H1 (cell line): ENCODE measurements around the gene RAPGEF5. TPM values are rescaled to one million over a fixed set of nuclear protein-coding genes. Genes with fewer than 3 reads are reported as not detected.

ENCODE experiments used
- CTCF ChIA-PET: fragments of 300-600 bp; sonication (Branson Sonifier 250); formaldehyde crosslinking; loops from one replicate; lab custom pipeline; 2021; ENCODE audit not compliant: partially characterized antibody; lab: Charles Lee
- POLR2A ChIA-PET: fragments of 300-600 bp; sonication (Branson Sonifier 250); formaldehyde crosslinking; loops from one replicate; lab custom pipeline; 2021; ENCODE audit warnings: inconsistent platforms; ENCODE audit not compliant: partially characterized antibody; lab: Charles Lee
- DNase-seq, 2 experiments: peaks; one replicate each; pipeline versions ENCODE4 v3.0.0 to v3.0.0-alpha.2; 2010 to 2022; ENCODE audit warnings: low spot score in 2 of 2, low read depth in 1 of 2, mixed read lengths in 1 of 2
- FAIRE-seq: peaks from 2 replicates; lab custom pipeline; 2011; peaks lifted over from hg19 to GRCh38; lab: Jason Lieb, UNC
- H2AFZ ChIP-seq: 2 replicates; pipeline ENCODE4 v1.8.1; 2012; ENCODE audit warnings: low read length, inconsistent platforms
- H2AK5ac ChIP-seq: 2 replicates; pipeline ENCODE4 v1.6.1; 2013; ENCODE audit warnings: low read depth, low read length
- H2BK120ac ChIP-seq: replicated peaks from 2 replicates; pipeline ENCODE3; 2013; ENCODE audit warnings: low read depth, low read length, inconsistent platforms
- H2BK12ac ChIP-seq: 2 replicates; pipeline ENCODE4 v1.6.1; 2013; ENCODE audit warnings: low read depth, low read length
- H2BK15ac ChIP-seq: 2 replicates; pipeline ENCODE4 v1.6.1; 2013; ENCODE audit warnings: low read length
- H2BK20ac ChIP-seq: 2 replicates; pipeline ENCODE4 v1.6.1; 2013; ENCODE audit warnings: low read length
- H2BK5ac ChIP-seq: 2 replicates; pipeline ENCODE4 v1.6.1; 2013; ENCODE audit warnings: low read depth, low read length
- H3K14ac ChIP-seq: 2 replicates; pipeline ENCODE4 v1.6.1; 2013; ENCODE audit warnings: inconsistent platforms; ENCODE audit not compliant: insufficient read length
- H3K18ac ChIP-seq: 2 replicates; pipeline ENCODE4 v1.6.1; 2013; ENCODE audit warnings: low read length; ENCODE audit errors: extremely low read depth
- H3K23ac ChIP-seq: 2 replicates; pipeline ENCODE4 v1.6.1; 2013; ENCODE audit warnings: inconsistent platforms; ENCODE audit not compliant: insufficient read length
- H3K23me2 ChIP-seq: 2 replicates; pipeline ENCODE4 v1.6.1; 2013; ENCODE audit warnings: low read depth, low read length
- H3K27ac ChIP-seq: 2 replicates; pipeline ENCODE4 v1.6.1; 2011; ENCODE audit warnings: low read depth, low read length, inconsistent platforms
- H3K27me3 ChIP-seq, 4 experiments: replicated peaks in 1 of 4; 1 replicate in 1 of 4; 2 replicates in 3 of 4; pipeline versions ENCODE4 v1.6.1 to v1.8.1; 2011 to 2013; ENCODE audit warnings: low read length in 3 of 4, mild to moderate bottlenecking in 3 of 4, inconsistent platforms in 2 of 4, mixed read lengths in 2 of 4, moderate library complexity in 1 of 4; ENCODE audit not compliant: control insufficient read depth in 3 of 4, insufficient read depth in 3 of 4; ENCODE audit errors: extremely low read depth in 1 of 4
- H3K36me3 ChIP-seq, 4 experiments: 2 replicates each; pipeline versions ENCODE4 v1.6.1 to v1.8.1; 2011 to 2013; ENCODE audit warnings: mild to moderate bottlenecking in 4 of 4, low read length in 3 of 4, moderate library complexity in 2 of 4, control low read depth in 1 of 4, inconsistent platforms in 1 of 4; ENCODE audit not compliant: insufficient read depth in 4 of 4, control insufficient read depth in 2 of 4
- H3K4ac ChIP-seq: replicated peaks from 2 replicates; pipeline ENCODE3; 2013; ENCODE audit warnings: low read length, low read depth, mixed read lengths, inconsistent platforms; ENCODE audit not compliant: insufficient read length
- H3K4me1 ChIP-seq, 4 experiments: replicated peaks in 1 of 4; 1 replicate in 1 of 4; 2 replicates in 3 of 4; pipeline versions ENCODE4 v1.6.1 to v1.8.1; 2011 to 2013; ENCODE audit warnings: low read length in 3 of 4, inconsistent platforms in 2 of 4, mixed read lengths in 1 of 4; ENCODE audit not compliant: insufficient read depth in 4 of 4, control insufficient read depth in 3 of 4
- H3K4me2 ChIP-seq, 2 experiments: 2 replicates each; pipeline versions ENCODE4 v1.6.1 to v1.8.1; 2011 to 2013; ENCODE audit warnings: low read depth in 2 of 2, low read length in 2 of 2, control low read depth in 1 of 2, inconsistent platforms in 1 of 2, mild to moderate bottlenecking in 1 of 2; ENCODE audit not compliant: insufficient read depth in 1 of 2
- H3K4me3 ChIP-seq, 4 experiments: fragments of 200-600, 300-600 bp in 1 of 4; sonication (generic), shearing (Covaris generic), sonication (Bioruptor Twin) in 1 of 4; 2 replicates each; pipeline versions ENCODE4 v1.5.1 to v1.8.1; 2011 to 2016; ENCODE audit warnings: low read length in 4 of 4, low read depth in 3 of 4, control low read depth in 2 of 4, inconsistent platforms in 2 of 4, mild to moderate bottlenecking in 2 of 4, mixed read lengths in 1 of 4, moderate library complexity in 1 of 4; ENCODE audit not compliant: insufficient read depth in 2 of 4; ENCODE audit errors: extremely low read depth in 1 of 4
- H3K56ac ChIP-seq: replicated peaks from 2 replicates; pipeline ENCODE3; 2013; ENCODE audit warnings: low read depth, mild to moderate bottlenecking, mixed read lengths, low read length, inconsistent platforms; ENCODE audit not compliant: insufficient read length
- H3K79me1 ChIP-seq: 2 replicates; pipeline ENCODE4 v1.6.1; 2013; ENCODE audit warnings: low read depth, low read length, control low read depth
- H3K79me2 ChIP-seq, 2 experiments: 2 replicates each; pipeline versions ENCODE4 v1.6.1 to v1.8.1; 2012 to 2013; ENCODE audit warnings: low read length in 2 of 2, mild to moderate bottlenecking in 2 of 2, inconsistent platforms in 1 of 2; ENCODE audit not compliant: insufficient read depth in 2 of 2, control insufficient read depth in 1 of 2
- H3K9ac ChIP-seq, 4 experiments: replicated peaks in 1 of 4; 1 replicate in 1 of 4; 2 replicates in 3 of 4; pipeline versions ENCODE4 v1.6.1 to v1.8.1; 2011 to 2013; ENCODE audit warnings: low read depth in 3 of 4, low read length in 3 of 4, control low read depth in 2 of 4, mild to moderate bottlenecking in 2 of 4, moderate library complexity in 2 of 4, inconsistent platforms in 1 of 4; ENCODE audit errors: extremely low read depth in 1 of 4
- H3K9me3 ChIP-seq, 2 experiments: 2 replicates each; pipeline versions ENCODE4 v1.6.1 to v1.8.1; 2012 to 2013; ENCODE audit warnings: mild to moderate bottlenecking in 2 of 2, moderate library complexity in 2 of 2, control low read depth in 1 of 2, inconsistent platforms in 1 of 2, low read depth in 1 of 2, low read length in 1 of 2, mixed read lengths in 1 of 2; ENCODE audit not compliant: insufficient read depth in 2 of 2
- H4K20me1 ChIP-seq, 2 experiments: replicated peaks in 1 of 2; 2 replicates each; pipeline versions ENCODE3 to v1.8.1; 2011 to 2013; ENCODE audit warnings: inconsistent platforms in 2 of 2, low read length in 2 of 2, mild to moderate bottlenecking in 1 of 2; ENCODE audit not compliant: insufficient read depth in 2 of 2, control insufficient read depth in 1 of 2
- H4K5ac ChIP-seq: 2 replicates; pipeline ENCODE4 v1.6.1; 2013; ENCODE audit warnings: low read length, low read depth, mixed read lengths, inconsistent platforms; ENCODE audit not compliant: insufficient read length
- H4K8ac ChIP-seq: 2 replicates; pipeline ENCODE4 v1.8.0; 2013; ENCODE audit warnings: mild to moderate bottlenecking, moderate library complexity, low read length, inconsistent platforms; ENCODE audit not compliant: insufficient read depth; ENCODE audit errors: extremely low read depth
- H4K91ac ChIP-seq: replicated peaks from 2 replicates; pipeline ENCODE3; 2013; ENCODE audit warnings: low read length, mixed read lengths, inconsistent platforms; ENCODE audit not compliant: insufficient read length
- CBX5 ChIP-seq: fragments of 300-800, 300-1000 bp; sonication (generic); IDR thresholded peaks from 2 replicates; pipeline ENCODE4 v1.7.1; 2016; ENCODE audit warnings: antibody characterized with exemption, low read length, low read depth
- CHD2 ChIP-seq: IDR thresholded peaks from 2 replicates; pipeline ENCODE4 v1.6.1; 2012; ENCODE audit warnings: low read length, improper control_type of control experiment
- EGR1 ChIP-seq: IDR thresholded peaks from 2 replicates; pipeline ENCODE4 v1.6.1; 2011; ENCODE audit warnings: low read depth, low read length, borderline replicate concordance
- EZH2 ChIP-seq: fragments of 200-600 bp; sonication (generic); IDR thresholded peaks from 2 replicates; pipeline ENCODE4 v1.7.1; 2012; ENCODE audit warnings: low read depth, mild to moderate bottlenecking, moderate library complexity, low read length, inconsistent platforms; ENCODE audit not compliant: severe bottlenecking
- KDM4A ChIP-seq: IDR thresholded peaks from one replicate; pipeline ENCODE4 v1.7.1; 2012; ENCODE audit warnings: low read depth, mild to moderate bottlenecking, moderate library complexity, low read length, inconsistent platforms; ENCODE audit not compliant: severe bottlenecking
- KDM5A ChIP-seq: fragments of 200-600 bp; IDR thresholded peaks from 2 replicates; pipeline ENCODE4 v1.7.1; 2012; ENCODE audit warnings: mild to moderate bottlenecking, low read length, inconsistent platforms, mixed read lengths
- POLR2AphosphoS5 ChIP-seq: IDR thresholded peaks from 2 replicates; pipeline ENCODE4 v1.6.1; 2011; ENCODE audit warnings: low read depth, low read length
- RFX5 ChIP-seq: IDR thresholded peaks from 2 replicates; pipeline ENCODE4 v1.6.1; 2011; ENCODE audit warnings: low read depth, low read length, improper control_type of control experiment, borderline replicate concordance
- SIX5 ChIP-seq: IDR thresholded peaks from 2 replicates; pipeline ENCODE4 v1.6.1; 2011; ENCODE audit warnings: mild to moderate bottlenecking, low read depth, low read length
- TAF1 ChIP-seq: IDR thresholded peaks from 2 replicates; pipeline ENCODE4 v1.6.1; 2011; ENCODE audit warnings: mild to moderate bottlenecking, low read depth, low read length
- TBP ChIP-seq: IDR thresholded peaks from 2 replicates; pipeline ENCODE4 v1.6.1; 2011; ENCODE audit warnings: low read depth, low read length, improper control_type of control experiment
- USF2 ChIP-seq: IDR thresholded peaks from 2 replicates; pipeline ENCODE4 v1.6.1; 2011; ENCODE audit warnings: low read length, improper control_type of control experiment
- YY1 ChIP-seq: IDR thresholded peaks from 2 replicates; pipeline ENCODE4 v1.6.1; 2011; ENCODE audit warnings: low read depth, mild to moderate bottlenecking, low read length
- ZNF274 ChIP-seq: IDR thresholded peaks from 2 replicates; pipeline ENCODE4 v1.7.0; 2012; ENCODE audit warnings: low read length, borderline replicate concordance; ENCODE audit errors: extremely low read depth
- WGBS, 2 experiments: shearing (Covaris generic) in 1 of 2; methylation state at CpG; one replicate each; pipeline versions ENCODE4 v1.1.6 to v1.1.7; 2013 to 2015; ENCODE audit warnings: low lambda C conversion rate in 2 of 2, mixed read lengths in 2 of 2, inconsistent platforms in 1 of 2, low coverage in 1 of 2, missing lambda C conversion rate in 1 of 2; ENCODE audit not compliant: insufficient replicate concordance in 2 of 2, insufficient coverage in 1 of 2, insufficient read length in 1 of 2; ENCODE audit errors: extremely low coverage in 1 of 2, missing lambda C conversion rate in 1 of 2; 5-methylcytosine and 5-hydroxymethylcytosine counted together
- polyA plus RNA-seq, 7 experiments: library from polyadenylated mRNA; depleted of rRNA in 3 of 7; stranded (reverse) in 5 of 7; unstranded in 2 of 7; fragments of >200 nt in 5 of 7; fragments of 200-250 nt in 2 of 7; gene quantifications; 1 replicate in 5 of 7; 2 replicates in 1 of 7; 4 replicates in 1 of 7; pipeline versions ENCODE4 v1.2.1 to v1.2.3, GENCODE V29; 2011 to 2013; ENCODE audit warnings: missing spikeins in 2 of 7, mixed read lengths in 2 of 7
- total RNA-seq: library from RNA; stranded (reverse); fragmentation: NEBNext Ultra II Directional; extraction: Animal tissue kit (Norgen Biotek cat#: 25700); gene quantifications from 2 replicates; pipeline ENCODE4 v1.2.1, GENCODE V29; 2021

RAPGEF5 gene
- total and polyA plus RNA-seq, 2 of the 8 experiments (the other 6 are each of a cell fraction or from before 2014, with no cell fraction given): 4.4 to 22.9 TPM

DNA sequence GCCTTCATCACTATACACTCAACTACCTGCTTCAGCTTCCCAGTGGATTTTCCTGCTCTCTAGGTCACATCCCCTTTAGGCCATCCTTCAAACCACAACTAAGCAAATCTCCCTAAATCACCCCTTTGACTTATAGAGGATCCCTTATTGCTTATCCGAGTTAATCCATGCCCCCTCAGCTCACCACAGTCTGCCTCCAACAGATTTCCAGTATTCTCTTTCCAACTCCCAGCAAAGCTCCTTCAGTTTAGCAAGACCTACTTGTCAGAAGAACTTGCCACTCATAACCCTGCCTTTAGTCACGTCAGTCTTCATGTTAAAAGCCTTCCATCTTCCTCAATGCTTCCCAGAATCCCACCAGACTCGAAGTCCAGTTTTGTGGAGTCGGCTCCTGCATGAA lies 38.6 kb downstream of the RAPGEF5 start:
- no peak overlapping the region for H4K8ac ChIP-seq
- DNase-seq (no peak), FAIRE-seq (no peak)
- no peak overlapping the region for H3K56ac ChIP-seq
- no peak overlapping the region; the same call in 1 of the 2 replicates for H3K18ac ChIP-seq
- no peaks in the 10 kb centered on the region for H4K20me1 ChIP-seq
- H3K4me2 ChIP-seq: no peak overlapping the region; a peak in 1 of 4 replicates
- POLR2A ChIA-PET: no interaction called here
- no peaks in the 10 kb centered on the region for H3K9me3 ChIP-seq
- no peak overlapping the region for H2BK120ac ChIP-seq
- no peak overlapping the region for H2BK5ac ChIP-seq
- 89% methylated on average over 4 of the region's 4 CpGs; no CpG with 5 or more reads in 1 of the 2 experiments for WGBS, 2 experiments
- CTCF ChIA-PET: interaction anchor here (1.2 to 2.8 kb wide), 4 partner anchors 9 to 209 kb away, joined by 4 to 13 read pairs (median 6); no protein-coding TSS in a partner anchor
- no peaks in the 10 kb centered on the region for H3K23me2 ChIP-seq
- no peak overlapping the region; the same call in 1 of the 2 replicates for H2AK5ac ChIP-seq
- H3K14ac ChIP-seq: no peak overlapping the region
- no peak overlapping the region for H2AFZ ChIP-seq
- H4K5ac ChIP-seq: no peak overlapping the region
- no peak overlapping the region for H2BK12ac ChIP-seq
- no peak overlapping the region for H3K4me3 ChIP-seq
- no peaks in the 10 kb centered on the region for H3K27me3 ChIP-seq
- H3K4ac ChIP-seq: no peak overlapping the region
- peaks cover 0 to 42% of the 10 kb centered on the region in 2 experiments; a peak in 2 of 4 replicates for H3K79me2 ChIP-seq
- H2BK15ac ChIP-seq: no peak overlapping the region
- H2BK20ac ChIP-seq: no peak overlapping the region
- no peak overlapping the region for H3K9ac ChIP-seq
- peaks cover 0 to 9% (median 2%) of the 10 kb centered on the region in 4 experiments; a peak in 3 of 8 replicates for H3K36me3 ChIP-seq
- no peaks in the 10 kb centered on the region; the same call in 1 of the 2 replicates for H3K79me1 ChIP-seq
- H3K27ac ChIP-seq: no peak overlapping the region
- H3K23ac ChIP-seq: no peak overlapping the region
- peaks cover 3 to 13% (median 8%) of the 10 kb centered on the region in 4 experiments; a peak in 4 of 7 replicates for H3K4me1 ChIP-seq
- H4K91ac ChIP-seq: no peak overlapping the region
- TF ChIP-seq EGR1 (no peak), SIX5 (no peak), POLR2AphosphoS5 (no peak), EZH2 (no peak), YY1 (no peak), TAF1 (no peak), KDM5A (no peak), RFX5 (no peak), ZNF274 (no peak), KDM4A (no peak), CBX5 (no peak), USF2 (no peak), CHD2 (no peak), TBP (no peak)
